RWPE2 (cell line): ENCODE results near the gene DDX54.
A peak's percentile ranks its signal among the peaks of the same experiment; 100 is the strongest.

Experiments
- ATAC-seq: fragments of 200-7000 bp; cut with Tn5 transposase; 3 replicates; pipeline ENCODE4 v1.9.1; 2021; ENCODE audit warnings: low read depth
- DNase-seq: peaks from one replicate; pipeline ENCODE4 v3.0.0-alpha.2; 2020; ENCODE audit warnings: low spot score
- H3K27ac ChIP-seq: fragments of 450-650 bp; 2 replicates; pipeline ENCODE4 v1.5.1; 2017; ENCODE audit warnings: mild to moderate bottlenecking; ENCODE audit not compliant: poor library complexity, severe bottlenecking
- H3K27me3 ChIP-seq: fragments of 250-450 bp; sonication (Bioruptor Pico); 2 replicates; pipeline ENCODE4 v1.5.1; 2021; ENCODE audit warnings: mild to moderate bottlenecking, moderate library complexity; ENCODE audit not compliant: insufficient read depth, poor library complexity, severe bottlenecking
- H3K36me3 ChIP-seq: fragments of 250-450 bp; sonication (Bioruptor Pico); 2 replicates; pipeline ENCODE4 v1.5.1; 2020; ENCODE audit warnings: low read depth, mild to moderate bottlenecking, moderate library complexity
- H3K4me1 ChIP-seq: fragments of 250-450 bp; sonication (Bioruptor Pico); 2 replicates; pipeline ENCODE4 v1.5.1; 2021; ENCODE audit warnings: mild to moderate bottlenecking, moderate library complexity; ENCODE audit not compliant: insufficient read depth, poor library complexity, severe bottlenecking
- H3K4me3 ChIP-seq: fragments of 250-450 bp; sonication (Bioruptor Pico); 2 replicates; pipeline ENCODE4 v1.5.1; 2021; ENCODE audit warnings: mild to moderate bottlenecking, moderate library complexity; ENCODE audit not compliant: severe bottlenecking
- H3K9me3 ChIP-seq: fragments of 250-450 bp; sonication (Bioruptor Pico); 2 replicates; pipeline ENCODE4 v1.5.1; 2021; ENCODE audit warnings: mild to moderate bottlenecking, moderate library complexity; ENCODE audit not compliant: severe bottlenecking
- TF ChIP-seq, protein P1 (sequence below): fragments of 450-650 bp; IDR thresholded peaks from one replicate; pipeline ENCODE4 v1.5.1; 2017; ENCODE audit warnings: mild to moderate bottlenecking, moderate library complexity; ENCODE audit not compliant: poor library complexity, severe bottlenecking

Gene DDX54

DNA sequence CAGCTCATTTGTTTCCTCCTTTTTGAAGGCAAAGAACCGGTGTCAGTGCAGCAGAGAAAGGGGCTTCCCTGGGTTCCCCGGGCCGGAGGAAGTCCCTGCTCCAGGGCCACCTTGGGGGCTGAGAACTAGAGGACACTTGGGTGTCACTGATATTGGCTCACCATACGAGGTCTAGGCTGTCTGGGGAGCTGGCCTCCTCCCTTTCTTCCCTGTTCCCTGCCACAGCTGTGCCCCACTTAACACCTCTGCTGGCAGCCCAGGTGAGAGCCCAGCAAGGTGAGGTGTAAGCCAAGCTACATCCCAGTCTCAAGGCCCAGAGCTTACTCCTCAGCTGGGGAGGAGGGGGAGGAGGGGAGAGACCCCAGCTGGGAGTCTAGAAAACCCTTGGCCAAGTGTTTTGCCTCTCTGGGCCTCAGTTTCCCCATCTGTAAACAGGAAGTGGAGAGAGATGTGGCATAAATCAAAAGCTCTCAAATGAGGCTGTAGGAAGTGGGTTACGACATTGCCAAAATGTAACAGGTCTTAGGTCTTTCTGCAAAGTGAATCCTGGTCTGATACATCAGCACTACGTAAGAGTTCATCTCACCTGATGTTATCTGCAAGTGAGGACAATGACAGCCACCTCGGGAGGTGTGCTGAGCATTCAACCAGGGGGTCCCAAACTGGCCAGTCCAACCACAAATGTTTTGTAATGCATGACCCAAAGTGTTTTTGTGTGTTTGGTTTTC lies 75.2 kb downstream of the DDX54 start:
- H3K4me1 ChIP-seq, result no peaks in the 10 kb centered on the region
- H3K4me3 ChIP-seq, result no peak overlapping the region
- H3K9me3 ChIP-seq, result no peaks in the 10 kb centered on the region
- H3K27me3 ChIP-seq, result no peaks in the 10 kb centered on the region
- no peaks in the 10 kb centered on the region for H3K36me3 ChIP-seq
- ATAC-seq (no peak), DNase-seq (no peak)
- no peak overlapping the region for H3K27ac ChIP-seq
- TF ChIP-seq, protein P1, sequence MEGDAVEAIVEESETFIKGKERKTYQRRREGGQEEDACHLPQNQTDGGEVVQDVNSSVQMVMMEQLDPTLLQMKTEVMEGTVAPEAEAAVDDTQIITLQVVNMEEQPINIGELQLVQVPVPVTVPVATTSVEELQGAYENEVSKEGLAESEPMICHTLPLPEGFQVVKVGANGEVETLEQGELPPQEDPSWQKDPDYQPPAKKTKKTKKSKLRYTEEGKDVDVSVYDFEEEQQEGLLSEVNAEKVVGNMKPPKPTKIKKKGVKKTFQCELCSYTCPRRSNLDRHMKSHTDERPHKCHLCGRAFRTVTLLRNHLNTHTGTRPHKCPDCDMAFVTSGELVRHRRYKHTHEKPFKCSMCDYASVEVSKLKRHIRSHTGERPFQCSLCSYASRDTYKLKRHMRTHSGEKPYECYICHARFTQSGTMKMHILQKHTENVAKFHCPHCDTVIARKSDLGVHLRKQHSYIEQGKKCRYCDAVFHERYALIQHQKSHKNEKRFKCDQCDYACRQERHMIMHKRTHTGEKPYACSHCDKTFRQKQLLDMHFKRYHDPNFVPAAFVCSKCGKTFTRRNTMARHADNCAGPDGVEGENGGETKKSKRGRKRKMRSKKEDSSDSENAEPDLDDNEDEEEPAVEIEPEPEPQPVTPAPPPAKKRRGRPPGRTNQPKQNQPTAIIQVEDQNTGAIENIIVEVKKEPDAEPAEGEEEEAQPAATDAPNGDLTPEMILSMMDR, result no peak

DNA sequence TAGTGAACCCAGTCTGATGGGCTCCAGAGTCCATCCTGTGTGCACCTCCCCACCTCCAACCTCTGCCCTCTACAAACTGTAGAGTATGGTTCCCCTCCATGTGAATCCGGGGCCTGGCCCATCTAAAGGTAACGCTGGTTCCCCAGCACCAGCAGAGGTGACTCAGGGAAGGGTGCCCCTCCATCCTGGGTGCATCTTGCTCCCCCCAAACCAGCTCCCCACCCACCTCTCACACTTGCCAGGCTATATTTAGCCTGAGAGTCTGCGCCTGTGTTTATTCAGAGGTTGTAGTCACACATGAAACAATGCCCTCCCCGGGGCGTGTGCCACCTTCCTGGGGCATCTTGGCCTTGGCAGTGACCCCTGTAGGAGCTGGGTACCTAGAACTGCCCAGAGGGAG lies 75.9 kb downstream of the DDX54 start:
- H3K4me3 ChIP-seq, result no peak overlapping the region
- no peaks in the 10 kb centered on the region for H3K4me1 ChIP-seq
- ATAC-seq (peak; percentile 26; the same call in 2 of the 3 replicates), DNase-seq (no peak)
- TF ChIP-seq, protein P1, result no peak
- H3K27me3 ChIP-seq, result no peaks in the 10 kb centered on the region
- no peaks in the 10 kb centered on the region for H3K36me3 ChIP-seq
- no peaks in the 10 kb centered on the region for H3K9me3 ChIP-seq
- H3K27ac ChIP-seq, result no peak overlapping the region

DNA sequence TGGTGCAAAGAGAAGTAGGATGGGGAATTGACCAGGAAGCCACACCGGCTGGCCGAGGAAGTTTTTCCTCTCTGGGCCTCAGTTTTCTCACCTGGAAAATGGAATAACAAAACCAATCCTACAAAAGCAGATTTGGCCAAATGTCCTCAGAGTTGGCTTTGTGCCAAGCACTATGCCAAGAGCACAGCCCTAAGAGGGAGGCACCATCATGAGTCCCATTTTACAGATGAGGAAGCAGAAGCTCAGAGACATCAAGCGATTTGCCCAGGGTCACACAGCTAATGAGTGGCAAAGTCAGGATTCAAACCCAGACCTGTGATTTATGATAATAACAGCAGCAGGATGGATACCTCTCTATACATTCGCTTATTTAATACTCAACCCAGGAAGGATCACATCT lies 77.0 kb downstream of the DDX54 start:
- Histone ChIP-seq H3K27me3 (no peaks in the 10 kb centered on the region), H3K36me3 (no peaks in the 10 kb centered on the region), H3K9me3 (no peaks in the 10 kb centered on the region), H3K27ac (no peak overlapping the region), H3K4me3 (no peak overlapping the region), H3K4me1 (no peaks in the 10 kb centered on the region)
- DNase-seq, result no peak
- TF ChIP-seq, protein P1, result no peak
- no peak for ATAC-seq
